GM12874 (cell line): ENCODE data around the gene CSGALNACT2.

ENCODE experiments used
- TF ChIP-seq, protein P1 (sequence below): IDR thresholded peaks from 2 replicates; pipeline ENCODE4 v1.5.1; 2011; ENCODE audit warnings: low read depth, mild to moderate bottlenecking, control low read depth, low read length, moderate library complexity; ENCODE audit not compliant: insufficient read depth

The CSGALNACT2 gene

DNA sequence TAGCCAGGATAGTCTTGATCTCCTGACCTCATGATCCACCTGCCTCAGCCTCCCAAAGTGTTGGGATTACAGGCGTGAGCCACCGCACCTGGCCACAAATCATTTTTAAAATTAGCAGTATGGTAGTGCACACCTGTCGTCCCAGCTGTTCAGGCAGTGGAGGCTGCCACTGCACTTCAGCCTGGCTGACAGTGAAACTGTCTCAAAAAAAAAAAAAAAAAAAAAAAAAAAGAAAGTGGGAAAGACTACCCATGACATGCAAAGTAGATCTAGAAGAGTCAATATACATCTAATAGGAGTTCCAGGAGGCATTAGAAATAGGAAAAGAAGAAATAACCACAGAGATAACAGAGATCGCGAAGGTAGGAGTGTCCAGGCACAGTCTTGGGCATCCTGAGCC is 3.2 kb downstream of the CSGALNACT2 start:
- TF ChIP-seq, protein P1, sequence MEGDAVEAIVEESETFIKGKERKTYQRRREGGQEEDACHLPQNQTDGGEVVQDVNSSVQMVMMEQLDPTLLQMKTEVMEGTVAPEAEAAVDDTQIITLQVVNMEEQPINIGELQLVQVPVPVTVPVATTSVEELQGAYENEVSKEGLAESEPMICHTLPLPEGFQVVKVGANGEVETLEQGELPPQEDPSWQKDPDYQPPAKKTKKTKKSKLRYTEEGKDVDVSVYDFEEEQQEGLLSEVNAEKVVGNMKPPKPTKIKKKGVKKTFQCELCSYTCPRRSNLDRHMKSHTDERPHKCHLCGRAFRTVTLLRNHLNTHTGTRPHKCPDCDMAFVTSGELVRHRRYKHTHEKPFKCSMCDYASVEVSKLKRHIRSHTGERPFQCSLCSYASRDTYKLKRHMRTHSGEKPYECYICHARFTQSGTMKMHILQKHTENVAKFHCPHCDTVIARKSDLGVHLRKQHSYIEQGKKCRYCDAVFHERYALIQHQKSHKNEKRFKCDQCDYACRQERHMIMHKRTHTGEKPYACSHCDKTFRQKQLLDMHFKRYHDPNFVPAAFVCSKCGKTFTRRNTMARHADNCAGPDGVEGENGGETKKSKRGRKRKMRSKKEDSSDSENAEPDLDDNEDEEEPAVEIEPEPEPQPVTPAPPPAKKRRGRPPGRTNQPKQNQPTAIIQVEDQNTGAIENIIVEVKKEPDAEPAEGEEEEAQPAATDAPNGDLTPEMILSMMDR, result no peak

DNA sequence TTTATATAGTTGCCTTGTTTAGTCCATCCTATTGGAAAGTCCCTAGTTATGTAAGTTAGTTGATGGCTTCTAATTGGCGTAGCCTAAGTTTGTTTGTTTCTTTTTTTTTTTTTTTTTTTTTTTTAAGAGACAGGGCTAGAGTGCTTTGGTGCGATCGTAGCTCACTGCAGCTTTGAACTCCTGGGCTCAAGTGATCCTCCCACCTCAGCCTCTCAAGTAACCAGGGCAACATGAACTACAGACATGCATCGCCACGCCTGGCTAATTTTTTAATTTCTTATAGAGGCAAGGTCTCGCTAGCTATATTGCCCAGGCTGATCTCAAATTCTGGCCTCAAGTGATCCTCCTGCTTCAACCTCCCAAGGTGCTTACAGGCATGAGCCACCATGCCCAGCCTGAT is 7.1 kb downstream of the CSGALNACT2 start:
- TF ChIP-seq, protein P1, result no peak

DNA sequence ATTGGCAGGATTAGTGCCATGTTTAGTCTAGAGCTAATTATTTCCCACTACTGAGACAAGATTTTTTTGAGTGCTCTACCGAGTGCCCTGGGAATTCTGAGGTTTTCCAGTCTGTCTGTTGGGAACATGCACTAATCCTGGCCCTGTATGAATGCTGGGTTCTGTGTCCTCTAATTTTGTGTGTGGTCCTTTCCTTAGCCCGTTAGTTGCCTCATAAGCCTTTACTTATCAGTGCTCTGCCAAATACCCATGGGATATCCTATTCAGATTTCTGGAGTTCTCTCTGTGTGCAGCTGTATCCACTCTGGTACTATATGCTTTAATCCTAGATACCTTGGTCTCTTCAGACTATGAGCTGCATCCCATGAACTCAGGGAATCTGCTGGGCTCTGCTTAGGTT is 13.1 kb downstream of the CSGALNACT2 start:
- TF ChIP-seq, protein P1, result no peak

DNA sequence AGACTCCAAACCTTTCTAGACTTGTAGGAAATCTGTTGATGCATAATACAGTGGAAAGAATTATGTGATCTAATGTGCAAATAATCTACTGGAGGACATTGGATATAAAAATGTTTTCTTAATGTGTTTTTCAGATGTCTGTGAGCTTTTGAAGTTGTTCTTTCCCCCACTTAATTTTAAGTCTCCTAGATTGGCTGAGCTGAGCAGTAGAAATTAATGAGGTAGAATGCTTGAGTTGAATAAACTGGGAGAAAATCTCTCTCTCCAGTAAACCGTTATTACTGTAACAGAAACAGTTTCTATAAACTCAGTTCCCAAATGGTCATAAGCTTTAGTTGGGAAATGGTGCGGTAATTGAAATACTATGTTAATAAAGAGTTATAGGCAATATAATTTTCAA is 15.7 kb downstream of the CSGALNACT2 start:
- TF ChIP-seq, protein P1, result no peak

DNA sequence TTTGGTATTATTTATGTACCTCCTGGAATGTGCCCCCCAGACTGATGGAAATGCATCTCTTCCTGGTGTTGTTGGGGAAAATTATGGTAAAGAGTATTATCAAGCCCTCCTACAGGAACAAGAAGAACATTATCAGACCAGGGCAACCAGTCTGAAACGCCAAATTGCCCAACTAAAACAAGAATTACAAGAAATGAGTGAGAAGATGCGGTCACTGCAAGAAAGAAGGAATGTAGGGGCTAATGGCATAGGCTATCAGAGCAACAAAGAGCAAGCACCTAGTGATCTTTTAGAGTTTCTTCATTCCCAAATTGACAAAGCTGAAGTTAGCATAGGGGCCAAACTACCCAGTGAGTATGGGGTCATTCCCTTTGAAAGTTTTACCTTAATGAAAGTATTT is 17.0 kb downstream of the CSGALNACT2 start:
- TF ChIP-seq, protein P1, result no peak

DNA sequence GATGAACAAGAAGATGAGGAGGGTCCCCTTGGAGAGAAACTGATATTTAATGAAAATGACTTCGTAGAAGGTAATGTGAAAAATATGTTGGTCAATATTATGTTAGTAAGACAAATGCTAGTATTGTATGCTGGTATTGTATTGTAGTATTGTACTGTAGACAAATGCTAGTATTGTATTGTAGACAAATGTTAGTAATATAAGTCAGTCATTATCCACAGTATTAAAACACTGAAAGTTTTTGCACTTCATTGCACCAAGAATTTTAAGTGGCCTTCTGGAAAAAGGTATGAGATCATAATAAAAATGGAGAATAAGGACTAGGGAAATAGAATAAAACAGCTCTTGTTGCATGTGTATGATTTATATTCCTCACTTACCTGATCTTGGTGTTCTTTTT is 17.5 kb downstream of the CSGALNACT2 start:
- TF ChIP-seq, protein P1, result no peak

DNA sequence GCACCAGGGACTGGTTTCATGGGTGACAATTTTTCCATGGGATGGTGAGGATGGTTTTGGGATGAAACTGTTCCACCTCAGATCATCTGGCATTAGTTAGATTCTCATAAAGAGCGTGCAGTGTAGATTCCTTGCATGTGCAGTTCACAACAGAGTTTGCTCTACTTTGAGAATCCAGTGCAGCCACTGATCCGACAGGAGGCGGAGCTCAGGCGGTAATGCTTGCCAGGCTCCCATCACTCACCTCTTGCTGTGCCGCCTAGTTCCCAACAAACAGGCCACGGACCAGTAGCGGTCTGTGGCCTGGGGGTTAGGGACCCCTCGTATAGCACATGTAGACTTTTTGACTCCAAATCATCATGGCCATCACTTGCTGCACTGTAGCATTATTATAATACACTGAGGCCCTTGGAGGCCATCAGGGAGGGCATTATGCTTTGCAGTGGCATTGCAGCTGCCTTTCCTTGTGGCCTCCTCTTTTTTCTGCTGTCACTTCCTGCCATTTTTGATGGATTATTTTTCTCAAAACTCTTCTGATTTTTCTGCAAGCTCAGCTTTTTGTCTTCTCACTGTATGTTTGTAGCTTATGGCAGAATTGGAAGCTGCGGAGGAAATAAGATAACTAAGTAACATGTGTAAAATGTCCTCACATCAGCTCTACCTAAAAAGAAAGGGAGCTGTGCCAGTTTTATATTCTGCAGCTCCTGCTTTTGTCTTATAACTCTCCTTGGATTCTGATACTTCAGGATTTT is 18.5 kb downstream of the CSGALNACT2 start:
- TF ChIP-seq, protein P1, result no peak
